B cell (primary cell): ENCODE results near the gene ZNF407. TPM values are rescaled to one million over a fixed set of nuclear protein-coding genes. Genes with fewer than 3 reads are reported as not detected.

Experiments used
- ATAC-seq: fragments of 200-7000 bp; cut with Tn5 transposase; one replicate; pipeline ENCODE4 v1.10.0; 2021; ENCODE audit warnings: low read depth, mild to moderate bottlenecking, moderate number of reproducible peaks, moderate library complexity
- CTCF ChIA-PET: fragments of 350-600 bp; sonication (Branson Sonifier 250); formaldehyde crosslinking; loops from one replicate; lab custom pipeline; 2021; ENCODE audit warnings: antibody characterized with exemption, inconsistent platforms; lab: Charles Lee
- POLR2A ChIA-PET: fragments of 350-600 bp; sonication (Branson Sonifier 250); formaldehyde crosslinking; loops from one replicate; lab custom pipeline; 2021; ENCODE audit warnings: antibody characterized with exemption; lab: Charles Lee
- DNase-seq: peaks from one replicate; pipeline ENCODE4 v3.0.0; 2013
- H2AFZ ChIP-seq: 2 replicates; pipeline ENCODE4 v1.6.1; 2012; ENCODE audit warnings: mild to moderate bottlenecking, low read depth, low read length; ENCODE audit not compliant: insufficient read depth, poor library complexity, severe bottlenecking
- H3K27ac ChIP-seq, 2 donors: 1 replicate in 1 of 2; 2 replicates in 1 of 2; pipeline ENCODE4 v1.5.1; 2012 to 2013; ENCODE audit warnings: low read length in 2 of 2, mild to moderate bottlenecking in 2 of 2, moderate library complexity in 1 of 2
- H3K27me3 ChIP-seq, 4 experiments: fragments of 200-600 bp in 1 of 4; sonication (generic) in 1 of 4; replicated peaks in 1 of 4; 1 replicate in 2 of 4; 2 replicates in 2 of 4; pipeline versions ENCODE4 v1.6.1 to v1.7.0; 2013 to 2016; ENCODE audit warnings: low read length in 3 of 4, mild to moderate bottlenecking in 2 of 4, mixed read lengths in 1 of 4, moderate library complexity in 1 of 4; ENCODE audit not compliant: insufficient read depth in 4 of 4, control insufficient read depth in 3 of 4; ENCODE audit errors: control extremely low read depth in 1 of 4
- H3K36me3 ChIP-seq, 2 experiments: replicated peaks in 1 of 2; 1 replicate in 1 of 2; 2 replicates in 1 of 2; pipeline versions ENCODE4 v1.6.1 to v1.7.1; 2013; ENCODE audit warnings: low read length in 1 of 2; ENCODE audit not compliant: insufficient read depth in 2 of 2, control insufficient read depth in 1 of 2; ENCODE audit errors: control extremely low read depth in 1 of 2, extremely low read depth in 1 of 2
- H3K4me1 ChIP-seq, 2 donors: fragments of 200-600 bp in 1 of 2; sonication (generic) in 1 of 2; 1 replicate in 1 of 2; 2 replicates in 1 of 2; pipeline versions ENCODE4 v1.5.1 to v1.6.1; 2013 to 2017; ENCODE audit warnings: low read length in 2 of 2; ENCODE audit not compliant: control insufficient read depth in 2 of 2, insufficient read depth in 2 of 2
- H3K4me2 ChIP-seq: replicated peaks from 2 replicates; pipeline ENCODE3; 2012; ENCODE audit warnings: mild to moderate bottlenecking, low read depth, low read length; ENCODE audit not compliant: poor library complexity, severe bottlenecking
- H3K4me3 ChIP-seq, 5 experiments: fragments of 200-600 bp in 1 of 5; sonication (generic) in 1 of 5; 1 replicate in 3 of 5; 2 replicates in 2 of 5; pipeline versions ENCODE4 v1.5.1 to v1.7.0; 2011 to 2016; ENCODE audit warnings: low read length in 4 of 5, mild to moderate bottlenecking in 4 of 5, low read depth in 2 of 5, control low read depth in 1 of 5, moderate library complexity in 1 of 5; ENCODE audit not compliant: insufficient read depth in 1 of 5; ENCODE audit errors: control extremely low read depth in 1 of 5, extremely low read depth in 1 of 5
- H3K79me2 ChIP-seq: fragments of 200-600 bp; sonication (generic); one replicate; pipeline ENCODE4 v1.6.0; 2016; ENCODE audit warnings: low read length; ENCODE audit not compliant: control insufficient read depth, insufficient read depth
- H3K9ac ChIP-seq: fragments of 200-600 bp; sonication (generic); 2 replicates; pipeline ENCODE4 v1.6.1; 2017; ENCODE audit warnings: mild to moderate bottlenecking, low read length, moderate library complexity
- H3K9me3 ChIP-seq, 3 donors: one replicate each; pipeline versions ENCODE4 v1.6.1 to v1.7.1; 2013; ENCODE audit warnings: low read length in 2 of 3; ENCODE audit not compliant: control insufficient read depth in 2 of 3, insufficient read depth in 1 of 3; ENCODE audit errors: control extremely low read depth in 1 of 3
- H4K20me1 ChIP-seq: 2 replicates; pipeline ENCODE4 v1.6.0; 2012; ENCODE audit warnings: mild to moderate bottlenecking, low read length; ENCODE audit not compliant: insufficient read depth, control insufficient read depth, poor library complexity, severe bottlenecking
- H3K27ac Mint-ChIP-seq: one replicate; pipeline ENCODE4 v1.8.0; 2021; ENCODE audit warnings: mixed read lengths
- H3K27me3 Mint-ChIP-seq: one replicate; pipeline ENCODE4 v1.8.0; 2021; ENCODE audit warnings: mixed read lengths
- H3K4me1 Mint-ChIP-seq: one replicate; pipeline ENCODE4 v1.8.0; 2021; ENCODE audit warnings: mixed read lengths
- H3K4me3 Mint-ChIP-seq: one replicate; pipeline ENCODE4 v1.8.0; 2021; ENCODE audit warnings: mixed read lengths
- H3K9me3 Mint-ChIP-seq: one replicate; pipeline ENCODE4 v1.8.0; 2022; ENCODE audit warnings: mixed read lengths; ENCODE audit not compliant: insufficient read depth
- CTCF ChIP-seq: fragments of 200-600 bp; IDR thresholded peaks from one replicate; pipeline ENCODE4 v1.8.0; 2022; ENCODE audit warnings: antibody characterized with exemption, mild to moderate bottlenecking
- EZH2 ChIP-seq: IDR thresholded peaks from 2 replicates; pipeline ENCODE4 v1.6.1; 2012; ENCODE audit warnings: borderline replicate concordance, low read depth, mild to moderate bottlenecking, moderate library complexity, low read length; ENCODE audit not compliant: insufficient read depth, poor library complexity, severe bottlenecking
- WGBS: methylation state at CpG from one replicate; pipeline ENCODE4 v1.1.5; 2013; ENCODE audit warnings: missing lambda C conversion rate; ENCODE audit not compliant: insufficient coverage; 5-methylcytosine and 5-hydroxymethylcytosine counted together
- intact Hi-C: fragments of 100-400 bp; cut with micrococcal nuclease; formaldehyde crosslinking; loops from one replicate; pipeline ENCODE4 v1.10.0; 2022
- polyA plus RNA-seq: library from polyadenylated mRNA; depleted of rRNA; stranded (reverse); fragments of >200 nt; gene quantifications from 2 replicates; pipeline ENCODE4 v1.2.3, GENCODE V29; 2012
- total RNA-seq, 2 donors: library from RNA; stranded (reverse); fragments of 120-200 nt in 1 of 2; gene quantifications; 1 replicate in 1 of 2; 2 replicates in 1 of 2; pipeline versions ENCODE4 v1.2.3 to v1.2.4, GENCODE V29; 2013 to 2022

Gene ZNF407
- total and polyA plus RNA-seq, 2 donors (not counting 1 experiment from before 2014, with no cell fraction given), result 4.5 to 37.1 TPM

DNA sequence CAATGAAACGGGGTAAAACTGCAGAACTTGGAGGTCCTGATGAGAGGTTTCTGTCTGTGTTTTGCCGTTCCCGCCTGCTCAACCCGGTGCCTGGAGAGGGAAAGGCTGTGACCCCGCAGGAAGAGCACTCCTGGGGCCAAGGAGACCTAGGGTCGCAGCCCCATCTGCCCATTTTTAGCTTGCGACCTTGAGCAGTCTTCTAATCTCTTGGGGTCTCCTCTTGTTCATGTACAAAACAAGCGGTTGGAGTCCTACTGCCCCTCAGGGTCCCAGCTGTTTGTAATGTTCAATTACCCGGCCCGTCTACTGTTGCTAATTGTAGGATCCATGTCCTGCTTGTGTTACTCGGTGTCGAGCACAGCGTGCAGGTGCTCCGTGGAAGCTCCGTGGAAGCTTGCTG is 506.8 kb downstream of the ZNF407 start:
- CTCF ChIA-PET, result no interaction called here
- Histone ChIP-seq H3K9ac (no peak overlapping the region), H3K4me3 (no peak overlapping the region), H3K27me3 (peaks cover 0 to 2% (median 0%) of the 10 kb centered on the region in 4 experiments), H3K79me2 (no peaks in the 10 kb centered on the region), H3K4me1 (no peaks in the 10 kb centered on the region), H3K9me3 (peaks cover 0 to 11% (median 7%) of the 10 kb centered on the region in 3 donors), H3K27ac (no peak overlapping the region), H2AFZ (no peak overlapping the region), H3K4me2 (no peak overlapping the region), H4K20me1 (no peaks in the 10 kb centered on the region), H3K36me3 (no peaks in the 10 kb centered on the region)
- TF ChIP-seq CTCF (no peak), EZH2 (no peak)
- no peak overlapping the region for H3K4me3 Mint-ChIP-seq
- WGBS, result 92% methylated on average over 15 of the region's 15 CpGs
- peaks cover 10% of the 10 kb centered on the region for H3K9me3 Mint-ChIP-seq
- DNase-seq, result no peak
- no peak for ATAC-seq
- peaks cover 11% of the 10 kb centered on the region for H3K27me3 Mint-ChIP-seq
- intact Hi-C loops, result no loop called here
- H3K27ac Mint-ChIP-seq, result no peak overlapping the region
- H3K4me1 Mint-ChIP-seq, result no peaks in the 10 kb centered on the region
- POLR2A ChIA-PET, result no interaction called here

DNA sequence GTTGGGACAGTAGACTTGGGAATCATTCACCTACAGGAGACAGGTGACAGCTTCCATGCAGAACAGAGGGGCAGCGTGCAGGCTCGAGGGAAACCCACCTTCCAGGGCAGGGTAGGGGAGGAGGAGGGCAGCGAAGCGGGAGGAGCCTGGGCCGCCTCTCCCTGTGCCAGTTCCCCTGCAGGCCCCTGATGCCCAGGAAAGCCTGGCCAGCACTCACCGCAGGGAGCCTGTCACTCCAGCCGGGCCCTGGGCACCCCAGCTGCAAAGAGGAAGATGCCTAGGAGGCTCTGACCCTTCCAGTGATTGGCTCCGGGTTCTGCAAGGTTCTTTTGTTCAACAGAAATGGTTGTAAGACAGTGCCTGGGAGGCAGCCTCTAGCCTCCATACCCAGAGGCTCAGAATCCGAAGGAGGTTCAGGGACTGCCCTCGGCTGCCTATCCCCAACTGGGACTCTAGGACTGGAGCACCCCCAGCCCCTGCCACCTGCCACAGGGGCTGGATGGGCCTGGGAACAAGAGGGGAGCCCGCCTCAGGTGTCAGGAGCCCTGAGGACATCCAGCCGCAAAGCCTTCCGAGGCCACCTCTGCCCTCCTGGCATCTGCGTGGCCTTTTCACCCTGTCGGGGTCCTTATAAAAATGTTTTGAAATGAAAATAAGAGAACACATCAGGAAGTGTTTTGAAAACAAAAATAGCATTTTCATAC is 508.0 kb downstream of the ZNF407 start:
- Histone ChIP-seq H3K4me3 (no peak overlapping the region), H3K27ac (no peak overlapping the region), H3K4me2 (no peak overlapping the region), H3K9ac (no peak overlapping the region), H3K79me2 (no peaks in the 10 kb centered on the region), H4K20me1 (no peaks in the 10 kb centered on the region), H3K4me1 (no peaks in the 10 kb centered on the region), H2AFZ (no peak overlapping the region), H3K36me3 (no peaks in the 10 kb centered on the region), H3K9me3 (peaks cover 0 to 11% (median 7%) of the 10 kb centered on the region in 3 donors), H3K27me3 (peaks cover 0 to 2% (median 0%) of the 10 kb centered on the region in 4 experiments)
- intact Hi-C loops, result no loop called here
- Mint-ChIP-seq H3K27me3 (peaks cover 6% of the 10 kb centered on the region), H3K27ac (no peak overlapping the region), H3K9me3 (peaks cover 5% of the 10 kb centered on the region), H3K4me3 (no peak overlapping the region), H3K4me1 (no peaks in the 10 kb centered on the region)
- TF ChIP-seq EZH2 (no peak), CTCF (no peak)
- ATAC-seq (no peak), DNase-seq (no peak)
- 89% methylated on average over 13 of the region's 15 CpGs for WGBS
- POLR2A ChIA-PET, result no interaction called here
- CTCF ChIA-PET, result no interaction called here
